WTC11 (cell line): ENCODE measurements around the gene RGS9.
A peak's percentile ranks its signal among the peaks of the same experiment; 100 is the strongest.

Experiments
- CREB1 ChIP-seq: sonication (generic); formaldehyde crosslinking; IDR thresholded peaks from 2 replicates; pipeline ENCODE4 v1.8.0; 2023; ENCODE audit warnings: mild to moderate bottlenecking, missing genetic modification reagents
- CREM ChIP-seq: sonication (generic); formaldehyde crosslinking; IDR thresholded peaks from 2 replicates; pipeline ENCODE4 v1.8.1; 2022; ENCODE audit warnings: mild to moderate bottlenecking, missing genetic modification reagents, moderate library complexity
- E2F4 ChIP-seq: sonication (generic); formaldehyde crosslinking; IDR thresholded peaks from 2 replicates; pipeline ENCODE4 v1.8.1; 2022; ENCODE audit warnings: low read depth, mild to moderate bottlenecking, moderate library complexity, missing genetic modification reagents, borderline replicate concordance
- IRF2 ChIP-seq: sonication (generic); formaldehyde crosslinking; IDR thresholded peaks from 2 replicates; pipeline ENCODE4 v1.8.0; 2022; ENCODE audit warnings: low read depth, missing genetic modification reagents, borderline replicate concordance
- MAX ChIP-seq: sonication (generic); formaldehyde crosslinking; IDR thresholded peaks from 2 replicates; pipeline ENCODE4 v1.8.0; 2022; ENCODE audit warnings: mild to moderate bottlenecking, missing genetic modification reagents
- NR2C2 ChIP-seq: sonication (generic); formaldehyde crosslinking; IDR thresholded peaks from 2 replicates; pipeline ENCODE4 v1.8.0; 2022; ENCODE audit warnings: mild to moderate bottlenecking, missing genetic modification reagents
- SMAD3 ChIP-seq: sonication (generic); formaldehyde crosslinking; IDR thresholded peaks from 2 replicates; pipeline ENCODE4 v1.8.0; 2022; ENCODE audit warnings: missing genetic modification reagents, mild to moderate bottlenecking, borderline replicate concordance
- SP1 ChIP-seq: sonication (generic); formaldehyde crosslinking; conservative IDR thresholded peaks from 2 replicates; pipeline ENCODE4 v1.8.1; 2022; ENCODE audit warnings: missing genetic modification reagents
- TEAD4 ChIP-seq: sonication (generic); formaldehyde crosslinking; IDR thresholded peaks from 2 replicates; pipeline ENCODE4 v1.8.0; 2022; ENCODE audit warnings: mild to moderate bottlenecking, missing genetic modification reagents
- ZBTB21 ChIP-seq: sonication (generic); formaldehyde crosslinking; IDR thresholded peaks from 2 replicates; pipeline ENCODE4 v1.8.1; 2023; ENCODE audit warnings: mild to moderate bottlenecking, missing genetic modification reagents, borderline replicate concordance
- ZBTB43 ChIP-seq: sonication (generic); formaldehyde crosslinking; IDR thresholded peaks from 2 replicates; pipeline ENCODE4 v1.8.1; 2023; ENCODE audit warnings: mild to moderate bottlenecking, missing genetic modification reagents
- ZNF263 ChIP-seq: sonication (generic); formaldehyde crosslinking; IDR thresholded peaks from 2 replicates; pipeline ENCODE4 v1.8.1; 2022; ENCODE audit warnings: low read depth, mild to moderate bottlenecking, moderate library complexity, missing genetic modification reagents
- TF ChIP-seq, protein P1 (sequence below): fragments of 200-600 bp; IDR thresholded peaks from 2 replicates; pipeline ENCODE4 v1.8.0; 2022; ENCODE audit warnings: antibody characterized with exemption
- TF ChIP-seq, protein P2 (sequence below): sonication (generic); formaldehyde crosslinking; IDR thresholded peaks from 2 replicates; pipeline ENCODE4 v1.8.1; 2022; ENCODE audit warnings: mild to moderate bottlenecking, missing genetic modification reagents, moderate library complexity, borderline replicate concordance

GRCh38 chr17:65231662-65232335 lies 94.6 kb downstream of the RGS9 start:
- no peak for TF ChIP-seq ZNF263 (CRISPR knock-in tag)
- no peak for TF ChIP-seq SMAD3
- no peak for TF ChIP-seq NR2C2 (CRISPR knock-in tag)
- TF ChIP-seq CREB1 (CRISPR knock-in tag) = no peak
- no peak for TF ChIP-seq SP1
- TF ChIP-seq E2F4 = no peak
- TF ChIP-seq, protein P1, sequence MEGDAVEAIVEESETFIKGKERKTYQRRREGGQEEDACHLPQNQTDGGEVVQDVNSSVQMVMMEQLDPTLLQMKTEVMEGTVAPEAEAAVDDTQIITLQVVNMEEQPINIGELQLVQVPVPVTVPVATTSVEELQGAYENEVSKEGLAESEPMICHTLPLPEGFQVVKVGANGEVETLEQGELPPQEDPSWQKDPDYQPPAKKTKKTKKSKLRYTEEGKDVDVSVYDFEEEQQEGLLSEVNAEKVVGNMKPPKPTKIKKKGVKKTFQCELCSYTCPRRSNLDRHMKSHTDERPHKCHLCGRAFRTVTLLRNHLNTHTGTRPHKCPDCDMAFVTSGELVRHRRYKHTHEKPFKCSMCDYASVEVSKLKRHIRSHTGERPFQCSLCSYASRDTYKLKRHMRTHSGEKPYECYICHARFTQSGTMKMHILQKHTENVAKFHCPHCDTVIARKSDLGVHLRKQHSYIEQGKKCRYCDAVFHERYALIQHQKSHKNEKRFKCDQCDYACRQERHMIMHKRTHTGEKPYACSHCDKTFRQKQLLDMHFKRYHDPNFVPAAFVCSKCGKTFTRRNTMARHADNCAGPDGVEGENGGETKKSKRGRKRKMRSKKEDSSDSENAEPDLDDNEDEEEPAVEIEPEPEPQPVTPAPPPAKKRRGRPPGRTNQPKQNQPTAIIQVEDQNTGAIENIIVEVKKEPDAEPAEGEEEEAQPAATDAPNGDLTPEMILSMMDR = peak; percentile 60
- TF ChIP-seq, protein P2, sequence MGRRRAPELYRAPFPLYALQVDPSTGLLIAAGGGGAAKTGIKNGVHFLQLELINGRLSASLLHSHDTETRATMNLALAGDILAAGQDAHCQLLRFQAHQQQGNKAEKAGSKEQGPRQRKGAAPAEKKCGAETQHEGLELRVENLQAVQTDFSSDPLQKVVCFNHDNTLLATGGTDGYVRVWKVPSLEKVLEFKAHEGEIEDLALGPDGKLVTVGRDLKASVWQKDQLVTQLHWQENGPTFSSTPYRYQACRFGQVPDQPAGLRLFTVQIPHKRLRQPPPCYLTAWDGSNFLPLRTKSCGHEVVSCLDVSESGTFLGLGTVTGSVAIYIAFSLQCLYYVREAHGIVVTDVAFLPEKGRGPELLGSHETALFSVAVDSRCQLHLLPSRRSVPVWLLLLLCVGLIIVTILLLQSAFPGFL (CRISPR knock-in tag) = no peak
- TF ChIP-seq ZBTB21 = no peak
- TF ChIP-seq TEAD4 (CRISPR knock-in tag) = no peak
- no peak for TF ChIP-seq CREM
- TF ChIP-seq IRF2 (CRISPR knock-in tag) = no peak
- no peak for TF ChIP-seq ZBTB43 (CRISPR knock-in tag)
- TF ChIP-seq MAX (CRISPR knock-in tag) = no peak
